HG03175 (cell line): ENCODE data around the gene MAP4K1.

ENCODE experiments used
- ATAC-seq: cut with Tn5 transposase; IDR thresholded peaks from one replicate; pipeline ENCODE4 v1.9.1; 2021; ENCODE audit warnings: mild to moderate bottlenecking, moderate library complexity; ENCODE audit not compliant: unreplicated experiment

The MAP4K1 gene

GRCh38 chr19:38549061-38549460, 68.7 kb downstream of the MAP4K1 start:
- ATAC-seq: no peak

DNA sequence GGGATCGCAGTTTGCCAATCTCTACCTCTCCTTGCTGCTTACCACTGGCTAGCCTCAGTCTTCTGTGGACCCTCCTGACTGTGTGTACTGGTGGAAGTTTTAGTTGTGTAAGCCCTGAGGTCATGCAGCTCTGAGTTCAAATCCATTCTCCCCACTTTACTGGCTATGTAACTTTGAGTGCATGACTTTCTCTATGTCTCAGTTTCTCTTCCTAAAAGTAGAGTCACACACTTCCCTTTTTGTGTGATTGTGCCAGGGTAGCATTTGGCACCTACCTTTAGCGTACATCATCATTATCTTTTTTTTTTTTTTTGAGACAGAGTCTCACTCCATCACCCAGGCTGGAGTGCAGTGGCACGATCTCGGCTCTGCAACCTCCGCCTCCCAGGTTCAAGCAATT, 70.3 kb downstream of the MAP4K1 start:
- ATAC-seq: no peak

DNA sequence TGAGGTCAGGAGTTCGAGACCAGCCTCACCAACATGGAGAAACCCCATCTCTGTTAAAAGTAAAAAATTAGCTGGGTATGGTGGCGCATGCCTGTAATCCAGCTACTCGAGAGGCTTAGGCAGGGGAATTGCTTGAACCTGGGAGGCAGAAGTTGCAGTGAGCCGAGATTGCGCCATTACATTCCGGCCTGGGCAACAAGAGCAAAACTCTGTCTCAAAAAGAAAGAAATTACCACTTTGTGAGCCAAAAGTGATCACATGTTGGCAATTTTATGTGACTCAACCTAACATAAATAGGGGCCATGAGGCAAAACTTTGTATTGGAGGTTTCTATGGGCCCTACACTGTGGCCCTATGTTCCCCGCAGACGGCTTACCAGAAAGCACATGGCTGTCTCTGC, 72.2 kb downstream of the MAP4K1 start:
- ATAC-seq: no peak

DNA sequence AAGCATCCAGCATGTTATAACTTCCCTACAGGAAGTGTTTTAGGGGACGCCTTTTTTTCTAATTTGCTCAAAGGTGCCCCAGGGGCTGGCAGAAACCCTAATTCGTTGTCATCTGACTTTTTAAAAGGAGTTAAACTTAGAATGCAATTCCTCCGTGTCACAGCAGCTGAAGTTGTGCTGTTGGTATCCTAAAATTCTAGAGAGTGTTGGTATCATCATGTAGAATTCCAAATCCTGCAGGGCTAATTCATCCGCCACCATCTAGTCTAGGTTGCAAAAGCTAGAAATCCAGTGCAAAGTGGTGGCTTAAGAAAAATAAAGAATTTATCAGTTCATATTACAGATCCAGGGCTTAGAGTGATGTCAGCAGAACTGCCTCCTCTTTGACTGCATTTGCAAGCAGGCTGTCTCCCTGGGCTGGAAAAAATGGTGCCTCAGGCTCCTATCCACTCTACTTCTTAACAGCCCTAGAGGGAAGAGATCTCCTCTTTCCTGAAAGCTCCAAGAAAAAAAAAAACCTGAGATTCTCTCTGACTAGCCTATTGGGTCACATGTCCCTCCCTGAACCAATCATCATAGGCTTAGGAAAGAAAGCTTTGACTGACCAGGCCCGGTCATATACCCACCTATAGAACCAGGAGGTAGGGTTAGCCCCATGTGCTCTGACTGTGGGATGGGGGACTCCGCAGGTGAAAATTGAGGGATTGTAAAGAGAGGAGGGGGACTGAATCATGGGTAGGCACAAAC, 73.0 kb downstream of the MAP4K1 start:
- no peak for ATAC-seq

- no peak for ATAC-seq
Measured at GRCh38 chr19:38543807-38544568, 73.8 kb downstream of the MAP4K1 start.

GRCh38 chr19:38543286-38543806, 74.4 kb downstream of the MAP4K1 start:
- no peak for ATAC-seq

DNA sequence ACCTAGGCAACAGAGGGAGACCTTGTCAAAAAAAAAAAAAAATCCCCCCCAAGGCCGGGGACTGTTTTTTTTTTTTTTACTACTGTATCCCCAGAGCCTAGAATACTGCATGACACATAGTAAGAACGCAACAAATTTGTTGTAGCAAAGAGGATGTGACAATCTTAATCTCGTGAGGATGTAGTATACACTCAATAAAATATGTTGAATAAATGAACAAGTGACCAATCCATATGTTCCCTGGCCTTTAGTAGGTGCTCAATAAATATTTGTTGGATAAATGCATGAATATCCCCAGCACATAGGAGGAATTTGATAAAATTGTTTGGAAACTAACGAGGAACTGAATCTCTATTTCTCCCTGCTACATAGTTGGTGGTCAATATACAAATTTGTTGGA, 75.7 kb downstream of the MAP4K1 start:
- no peak for ATAC-seq

DNA sequence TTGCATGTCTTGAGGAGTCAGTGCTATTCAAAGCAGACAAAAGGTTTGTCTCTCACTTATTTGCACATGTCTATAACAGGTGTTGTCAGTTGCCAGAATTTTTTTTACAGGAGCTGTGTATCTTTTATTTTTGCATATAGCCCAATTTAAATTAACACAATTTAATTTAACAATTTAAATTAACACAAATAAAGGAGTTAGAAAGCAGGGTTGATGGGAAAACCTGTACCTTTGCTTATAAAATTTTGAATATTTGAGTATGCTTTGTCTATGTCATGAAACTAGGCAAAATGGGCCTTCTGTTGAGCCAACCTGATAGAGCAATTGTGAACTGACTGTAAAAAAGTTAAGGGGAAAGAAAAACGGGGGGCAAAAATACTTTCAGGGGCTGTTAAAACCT, 78.0 kb downstream of the MAP4K1 start:
- no peak for ATAC-seq

- no peak for ATAC-seq
Measured at GRCh38 chr19:38538793-38539528, 78.8 kb downstream of the MAP4K1 start.

GRCh38 chr19:38538386-38538785, 79.4 kb downstream of the MAP4K1 start:
- ATAC-seq: no peak
